GM21526 (cell line): ENCODE results near the gene JAZF1.

Source experiments
- ATAC-seq: cut with Tn5 transposase; IDR thresholded peaks from one replicate; pipeline ENCODE4 v1.9.1; 2021; ENCODE audit warnings: moderate library complexity; ENCODE audit not compliant: unreplicated experiment, low FRiP score

JAZF1 gene

GRCh38 chr7:28082071-28082470 is 98.5 kb downstream of the JAZF1 start:
- ATAC-seq = no peak

- no peak for ATAC-seq
Measured at GRCh38 chr7:28081016-28081415, 99.6 kb downstream of the JAZF1 start.

- ATAC-seq = no peak
Measured at GRCh38 chr7:28078036-28078901, 102.3 kb downstream of the JAZF1 start.

- ATAC-seq = no peak
Measured at GRCh38 chr7:28077616-28078015, 103.0 kb downstream of the JAZF1 start.

GRCh38 chr7:28076423-28077200 is 104.0 kb downstream of the JAZF1 start:
- ATAC-seq = no peak

GRCh38 chr7:28075674-28076358 is 104.8 kb downstream of the JAZF1 start:
- ATAC-seq = no peak

DNA sequence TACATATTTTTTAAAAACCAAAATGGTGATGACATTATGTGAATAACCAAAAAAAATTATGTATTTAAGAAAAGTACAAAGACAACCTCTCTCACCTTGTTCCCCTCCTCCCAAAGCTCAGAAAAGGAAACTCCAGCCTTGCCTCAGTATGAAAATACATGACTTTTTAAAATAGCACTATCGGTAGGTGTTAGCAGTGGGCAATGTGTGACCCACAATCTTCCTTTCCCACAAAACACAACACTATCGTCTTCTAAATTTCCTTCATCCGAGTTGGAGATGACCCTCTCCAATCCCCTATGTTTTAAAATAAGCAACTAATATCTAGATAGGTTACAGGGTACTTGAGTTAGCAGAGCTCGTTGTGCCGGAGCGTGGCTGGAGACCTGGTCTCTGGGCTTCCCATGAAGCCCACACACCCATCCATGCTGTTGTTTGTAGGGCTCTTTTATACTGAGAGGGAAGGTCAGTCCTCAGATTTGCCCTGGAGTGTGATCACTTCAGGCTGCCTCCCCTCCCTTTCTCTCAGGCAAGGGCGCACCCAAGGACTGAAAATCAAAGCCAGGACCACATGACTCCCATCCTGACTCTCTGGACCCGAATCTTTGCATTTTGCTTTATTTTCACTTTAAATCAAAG is 107.6 kb downstream of the JAZF1 start:
- ATAC-seq = no peak

GRCh38 chr7:28071570-28071969 is 109.0 kb downstream of the JAZF1 start:
- no peak for ATAC-seq

DNA sequence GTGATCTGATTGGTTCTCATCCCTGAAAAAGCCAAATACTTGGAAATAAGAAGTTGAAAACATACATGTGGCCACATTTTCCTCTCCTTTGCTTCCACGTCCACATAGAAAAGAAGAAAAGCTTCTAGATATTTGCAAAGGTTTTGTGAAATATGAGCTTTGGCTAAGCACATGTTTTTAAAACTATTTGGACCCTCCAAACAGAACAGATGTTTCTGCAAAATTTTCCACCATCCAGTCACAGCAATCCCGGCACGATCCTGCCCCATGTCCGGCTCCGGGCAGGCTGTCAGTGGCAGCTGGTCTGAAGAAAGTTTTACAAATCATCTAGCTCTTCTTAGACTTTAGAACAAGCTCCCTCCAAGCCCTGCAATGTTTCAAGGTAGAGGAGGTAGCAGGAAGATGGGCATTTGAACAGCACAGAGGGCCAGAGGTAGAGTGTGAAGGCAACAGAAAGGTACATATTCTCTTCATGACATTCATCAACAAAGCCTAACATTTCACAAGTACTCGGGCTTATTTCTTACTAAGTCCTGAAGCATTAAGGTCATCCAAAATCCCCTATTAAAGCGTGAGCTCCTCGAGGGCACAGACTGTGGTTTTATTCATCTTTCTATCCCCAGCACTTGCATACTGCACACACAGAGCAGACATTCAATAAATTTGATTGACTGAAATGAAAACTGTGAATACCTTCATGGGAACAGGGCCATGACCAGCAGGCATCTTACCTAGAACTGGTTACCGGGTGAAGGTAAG is 110.1 kb downstream of the JAZF1 start:
- no peak for ATAC-seq

- no peak for ATAC-seq
Measured at GRCh38 chr7:28069807-28070206, 110.8 kb downstream of the JAZF1 start.

- no peak for ATAC-seq
Measured at GRCh38 chr7:28069388-28069787, 111.2 kb downstream of the JAZF1 start.

DNA sequence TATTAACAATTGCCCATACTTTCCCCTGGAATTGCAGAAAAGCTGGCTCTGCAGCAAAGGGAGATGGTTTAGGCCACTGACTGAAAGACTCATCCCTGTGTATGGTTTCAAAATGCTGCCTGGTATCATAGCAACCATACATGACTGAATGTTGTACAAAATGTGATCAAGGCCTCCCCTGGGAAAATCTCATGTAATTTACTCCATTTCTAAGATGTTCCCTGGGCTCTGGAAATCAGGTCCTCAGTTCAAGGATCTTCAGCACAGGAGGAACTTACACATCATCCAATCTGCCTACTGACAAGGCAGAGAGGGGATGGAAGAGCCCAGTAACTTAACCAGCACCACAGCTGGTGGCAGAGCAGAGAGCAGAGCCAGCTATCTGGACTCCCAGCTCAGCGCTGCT is 111.8 kb downstream of the JAZF1 start:
- ATAC-seq = no peak

GRCh38 chr7:28067171-28067570 is 113.4 kb downstream of the JAZF1 start:
- no peak for ATAC-seq

DNA sequence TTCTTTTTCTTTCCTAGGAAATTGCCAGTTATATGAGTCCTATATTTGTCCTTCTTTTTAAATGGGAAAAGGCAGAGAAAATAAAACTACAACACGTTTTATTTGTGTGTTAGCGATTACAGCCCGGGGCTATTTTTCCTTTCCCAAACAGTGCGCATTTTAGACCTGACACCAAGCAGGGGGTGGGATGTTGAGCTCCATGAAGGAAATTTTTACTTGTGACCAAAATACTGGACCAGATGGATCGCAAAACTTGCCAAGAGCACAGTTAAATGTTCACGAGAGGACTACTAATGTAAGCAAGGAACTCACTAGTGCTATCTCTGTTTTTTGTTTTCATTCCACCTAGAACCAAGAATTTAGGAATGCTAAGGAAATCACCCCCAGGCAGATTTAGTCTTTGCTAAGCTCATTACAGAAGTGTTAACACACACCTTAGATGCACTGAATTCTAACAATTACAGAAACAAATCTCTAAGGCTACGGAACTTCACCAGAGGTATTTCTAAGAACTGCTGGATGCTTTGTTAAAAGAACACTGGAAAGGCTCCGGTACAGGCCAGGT is 114.8 kb downstream of the JAZF1 start:
- no peak for ATAC-seq

DNA sequence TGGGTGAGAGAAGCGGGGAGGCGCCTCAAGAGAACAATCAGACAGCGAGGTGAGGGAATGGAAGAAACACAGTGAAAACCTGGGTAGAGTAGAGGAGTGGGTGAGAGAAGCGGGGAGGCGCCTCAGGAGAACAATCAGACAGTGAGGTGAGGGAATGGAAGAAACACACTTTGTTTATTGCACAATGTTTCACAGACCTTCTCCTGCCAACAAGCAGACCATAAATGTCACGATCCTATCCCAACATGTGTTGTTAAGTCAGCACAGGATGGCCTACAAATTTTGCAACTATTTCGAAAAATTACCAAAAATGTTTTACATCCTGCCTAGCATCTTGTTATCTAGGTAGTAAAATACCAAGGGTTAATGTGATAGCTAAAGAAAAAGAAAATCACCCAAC is 115.3 kb downstream of the JAZF1 start:
- ATAC-seq = no peak

DNA sequence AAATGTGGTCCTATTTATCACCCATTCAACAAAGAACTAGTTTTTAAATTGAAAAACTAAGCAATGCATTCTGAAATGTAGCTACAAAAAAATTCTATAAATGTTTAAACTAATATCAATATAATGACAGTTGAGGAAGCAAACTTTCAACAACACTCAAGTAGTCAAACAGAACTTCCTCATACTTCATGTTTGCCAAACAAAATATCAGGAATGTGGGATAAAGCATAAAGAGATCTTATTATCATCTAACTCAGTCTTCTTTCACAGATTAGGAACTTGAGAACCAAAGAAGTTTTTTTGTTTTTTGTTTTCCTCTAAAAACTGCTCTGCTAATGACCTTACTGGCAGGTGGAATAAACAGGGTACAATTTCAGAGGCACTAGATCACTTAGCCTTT is 116.2 kb downstream of the JAZF1 start:
- no peak for ATAC-seq

DNA sequence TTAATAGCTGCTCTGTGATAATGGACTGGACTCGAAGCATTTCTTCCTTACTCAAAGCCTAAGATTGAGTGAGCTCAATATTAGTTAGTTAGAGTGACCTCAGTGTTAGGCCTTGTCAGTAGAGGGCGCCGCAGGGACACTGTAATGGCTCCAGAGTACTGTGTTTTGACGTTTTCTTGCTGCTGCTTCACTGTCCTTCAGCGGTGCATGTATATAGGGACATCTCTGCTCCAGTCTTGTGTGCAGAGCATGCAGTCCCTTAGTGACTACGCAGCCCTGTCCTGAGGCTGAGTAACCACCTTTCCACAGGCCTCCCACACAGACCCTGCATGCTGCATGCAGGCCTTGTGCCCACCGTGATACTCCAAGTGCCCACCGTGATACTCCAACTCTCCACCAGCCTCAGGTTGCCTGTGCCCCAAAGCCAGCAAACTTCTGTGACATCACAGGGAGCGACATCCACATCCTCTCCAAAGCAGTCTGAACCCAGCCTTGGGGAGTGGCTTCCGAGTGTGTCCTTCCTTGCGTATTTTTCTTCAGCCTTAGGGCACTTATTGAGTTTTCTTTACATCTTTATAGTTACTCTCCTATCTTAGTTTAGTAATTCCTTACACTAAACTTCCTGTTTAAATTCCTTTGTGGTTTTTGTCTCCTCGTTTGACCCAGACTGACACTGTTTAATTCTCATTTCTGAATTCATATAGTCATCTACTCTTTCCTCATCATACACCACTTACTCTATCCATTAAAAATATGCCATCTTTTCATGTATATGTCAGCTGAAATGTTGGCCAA is 118.2 kb downstream of the JAZF1 start:
- no peak for ATAC-seq

DNA sequence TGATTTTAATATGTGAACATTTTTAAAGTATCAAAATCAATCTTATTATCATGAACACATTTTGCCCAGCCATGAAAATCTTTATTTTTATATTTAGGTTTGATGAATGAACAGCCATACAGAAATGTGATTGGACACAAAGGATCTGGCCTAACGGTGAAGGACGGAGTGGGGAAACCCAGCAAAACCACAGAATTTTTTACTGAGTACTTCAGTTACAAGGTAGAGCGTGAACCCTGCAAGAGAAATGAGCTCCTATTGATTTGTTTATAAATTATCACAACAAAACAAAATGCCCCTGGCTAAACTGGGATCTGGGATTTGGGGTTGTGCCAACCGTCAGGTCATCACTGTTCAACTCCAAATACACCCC is 118.8 kb downstream of the JAZF1 start:
- ATAC-seq = no peak

- no peak for ATAC-seq
Measured at GRCh38 chr7:28060371-28060950, 120.1 kb downstream of the JAZF1 start.
